Smooth muscle cell (in vitro differentiated cells): ENCODE measurements around the gene RAB5IF. TPM values are rescaled to one million over a fixed set of nuclear protein-coding genes. Genes with fewer than 3 reads are reported as not detected.

ENCODE experiments used
- DNase-seq: peaks from one replicate; lab custom pipeline; 2025; ENCODE audit not compliant: unreplicated experiment; lab: John Stamatoyannopoulos, UW
- H2AFZ ChIP-seq: fragments of 200-600 bp; sonication (generic); 2 replicates; pipeline ENCODE4 v1.6.0; 2016; ENCODE audit warnings: antibody characterized with exemption, low read depth, mild to moderate bottlenecking
- H3F3A ChIP-seq: fragments of 200-600 bp; sonication (generic); 2 replicates; pipeline ENCODE4 v1.6.0; 2017; ENCODE audit warnings: antibody characterized with exemption, low read depth
- H3K27ac ChIP-seq: fragments of 200-600 bp; sonication (generic); 2 replicates; pipeline ENCODE4 v1.5.1; 2016; ENCODE audit warnings: low read depth, mild to moderate bottlenecking
- H3K27me3 ChIP-seq: fragments of 200-600 bp; sonication (generic); 2 replicates; pipeline ENCODE4 v1.6.1; 2016; ENCODE audit warnings: low read depth, mild to moderate bottlenecking
- H3K36me3 ChIP-seq: fragments of 200-600 bp; sonication (generic); 2 replicates; pipeline ENCODE4 v1.5.1; 2016; ENCODE audit warnings: low read depth
- H3K4me1 ChIP-seq: fragments of 200-600 bp; sonication (generic); 2 replicates; pipeline ENCODE4 v1.5.1; 2016; ENCODE audit warnings: low read depth
- H3K4me2 ChIP-seq: fragments of 200-600 bp; sonication (generic); 2 replicates; pipeline ENCODE4 v1.6.0; 2016; ENCODE audit warnings: mild to moderate bottlenecking
- H3K4me3 ChIP-seq: fragments of 200-600 bp; sonication (generic); 2 replicates; pipeline ENCODE4 v1.5.1; 2016; ENCODE audit warnings: mild to moderate bottlenecking
- H3K79me2 ChIP-seq: fragments of 200-600 bp; sonication (generic); 2 replicates; pipeline ENCODE4 v1.6.0; 2016; ENCODE audit warnings: low read depth, mild to moderate bottlenecking
- H3K9ac ChIP-seq: fragments of 200-600 bp; sonication (generic); 2 replicates; pipeline ENCODE4 v1.6.0; 2016; ENCODE audit warnings: low read depth
- H3K9me3 ChIP-seq: fragments of 200-600 bp; sonication (generic); replicated peaks from 2 replicates; pipeline ENCODE4 v1.5.1; 2016; ENCODE audit warnings: low read depth
- H4K20me1 ChIP-seq: fragments of 200-600 bp; sonication (generic); 2 replicates; pipeline ENCODE4 v1.6.0; 2016; ENCODE audit warnings: low read depth
- WGBS: methylation state at CpG from one replicate; pipeline ENCODE4 v1.1.7; 2016; ENCODE audit warnings: low lambda C conversion rate; 5-methylcytosine and 5-hydroxymethylcytosine counted together
- polyA plus RNA-seq: library from polyadenylated mRNA; unstranded; fragments of >200 nt; fragmentation: Nextera tagmentation; extraction: Ambion mirVana; gene quantifications from 2 replicates; pipeline ENCODE4 v1.2.1, GENCODE V29; 2016
- total RNA-seq: library from RNA; depleted of rRNA; stranded (reverse); fragments of >200 nt; gene quantifications from 2 replicates; pipeline ENCODE4 v1.2.3, GENCODE V29; 2014
- TF ChIP-seq, protein P1 (sequence below): fragments of 200-600 bp; sonication (generic); IDR thresholded peaks from 2 replicates; pipeline ENCODE4 v1.5.1; 2017; ENCODE audit warnings: borderline replicate concordance, mild to moderate bottlenecking, antibody characterized with exemption; ENCODE audit not compliant: insufficient read depth, poor library complexity, severe bottlenecking

The RAB5IF gene
- total and polyA plus RNA-seq, 2 experiments from 2014 or later, result 66.8 to 108 TPM

DNA sequence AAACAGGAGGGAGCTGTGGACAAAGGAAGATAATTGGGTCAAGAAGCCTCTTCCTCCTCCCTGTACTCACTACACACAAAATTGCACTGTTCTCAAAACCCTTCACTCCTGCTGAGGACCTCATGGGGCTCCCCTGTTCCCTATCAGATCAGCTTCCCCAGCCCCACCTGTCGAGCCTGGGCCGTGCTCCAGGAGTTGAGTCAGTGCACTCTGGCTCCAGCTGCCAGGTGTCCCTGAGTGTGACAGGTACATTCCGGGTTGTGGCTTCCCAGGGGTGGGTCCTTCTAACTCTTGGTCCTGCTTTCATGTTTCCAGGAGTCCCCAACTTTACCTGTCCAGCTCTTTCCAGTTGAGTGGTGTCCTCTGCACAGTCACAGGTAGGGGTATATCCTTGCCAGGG, 8.4 kb downstream of the RAB5IF start:
- Histone ChIP-seq H3F3A (no peaks in the 10 kb centered on the region), H3K27me3 (no peaks in the 10 kb centered on the region), H2AFZ (no peak overlapping the region), H3K4me1 (no peaks in the 10 kb centered on the region), H3K9me3 (no peaks in the 10 kb centered on the region), H4K20me1 (peaks cover 6% of the 10 kb centered on the region), H3K79me2 (no peaks in the 10 kb centered on the region), H3K36me3 (peaks cover 4% of the 10 kb centered on the region), H3K4me2 (no peak overlapping the region), H3K9ac (no peak overlapping the region), H3K4me3 (no peak overlapping the region), H3K27ac (no peak overlapping the region)
- DNase-seq, result no peak
- TF ChIP-seq, protein P1, sequence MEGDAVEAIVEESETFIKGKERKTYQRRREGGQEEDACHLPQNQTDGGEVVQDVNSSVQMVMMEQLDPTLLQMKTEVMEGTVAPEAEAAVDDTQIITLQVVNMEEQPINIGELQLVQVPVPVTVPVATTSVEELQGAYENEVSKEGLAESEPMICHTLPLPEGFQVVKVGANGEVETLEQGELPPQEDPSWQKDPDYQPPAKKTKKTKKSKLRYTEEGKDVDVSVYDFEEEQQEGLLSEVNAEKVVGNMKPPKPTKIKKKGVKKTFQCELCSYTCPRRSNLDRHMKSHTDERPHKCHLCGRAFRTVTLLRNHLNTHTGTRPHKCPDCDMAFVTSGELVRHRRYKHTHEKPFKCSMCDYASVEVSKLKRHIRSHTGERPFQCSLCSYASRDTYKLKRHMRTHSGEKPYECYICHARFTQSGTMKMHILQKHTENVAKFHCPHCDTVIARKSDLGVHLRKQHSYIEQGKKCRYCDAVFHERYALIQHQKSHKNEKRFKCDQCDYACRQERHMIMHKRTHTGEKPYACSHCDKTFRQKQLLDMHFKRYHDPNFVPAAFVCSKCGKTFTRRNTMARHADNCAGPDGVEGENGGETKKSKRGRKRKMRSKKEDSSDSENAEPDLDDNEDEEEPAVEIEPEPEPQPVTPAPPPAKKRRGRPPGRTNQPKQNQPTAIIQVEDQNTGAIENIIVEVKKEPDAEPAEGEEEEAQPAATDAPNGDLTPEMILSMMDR, result no peak
- 98% methylated on average over 3 of the region's 3 CpGs for WGBS

DNA sequence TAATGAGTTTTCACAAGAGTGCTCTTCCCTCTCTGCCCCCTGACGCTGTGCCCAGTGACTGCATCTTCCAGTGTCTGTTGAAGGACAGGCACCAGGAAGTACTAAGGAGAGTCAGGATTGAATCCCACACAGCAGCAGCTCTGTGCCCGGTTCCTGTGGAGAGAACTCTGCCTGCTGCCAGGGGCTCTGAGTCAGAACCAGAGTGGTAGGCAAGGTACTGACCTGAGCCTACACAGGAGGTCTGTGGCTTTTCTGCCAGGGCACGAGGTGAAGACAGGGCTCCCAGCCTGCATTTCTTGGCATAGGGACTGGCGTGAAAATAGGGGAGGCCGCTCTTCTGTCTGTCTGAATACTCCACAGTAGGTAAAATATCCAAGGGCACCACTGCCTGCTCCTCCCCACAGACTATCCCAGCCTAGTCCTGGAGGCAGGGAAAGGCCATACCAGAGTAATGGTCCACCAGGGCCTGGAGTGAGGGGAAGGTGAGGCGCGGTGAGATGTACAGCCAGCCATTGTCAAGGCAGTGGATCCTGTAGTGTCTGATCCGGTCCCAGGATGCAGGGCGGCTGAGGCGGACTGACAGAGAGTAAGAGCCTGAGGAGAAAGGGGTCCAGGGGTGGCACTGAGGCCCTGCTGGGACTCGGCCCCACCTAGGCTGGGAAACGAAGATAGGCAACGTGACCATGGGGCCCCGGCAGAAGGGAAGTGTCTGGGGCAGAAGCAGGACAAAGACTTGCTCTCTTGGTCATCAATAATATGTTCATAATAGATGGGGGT, 9.4 kb downstream of the RAB5IF start:
- H4K20me1 ChIP-seq, result peaks cover 6% of the 10 kb centered on the region
- H3K27ac ChIP-seq, result no peak overlapping the region
- H3K9me3 ChIP-seq, result no peaks in the 10 kb centered on the region
- H3F3A ChIP-seq, result no peaks in the 10 kb centered on the region
- TF ChIP-seq, protein P1, result no peak
- no peak for DNase-seq
- H3K9ac ChIP-seq, result no peak overlapping the region
- H3K4me2 ChIP-seq, result no peak overlapping the region
- H2AFZ ChIP-seq, result no peak overlapping the region
- H3K36me3 ChIP-seq, result peaks cover 4% of the 10 kb centered on the region
- no peaks in the 10 kb centered on the region for H3K79me2 ChIP-seq
- H3K4me1 ChIP-seq, result no peaks in the 10 kb centered on the region
- no peaks in the 10 kb centered on the region for H3K27me3 ChIP-seq
- no peak overlapping the region for H3K4me3 ChIP-seq
- 96% methylated on average over 14 of the region's 14 CpGs for WGBS

DNA sequence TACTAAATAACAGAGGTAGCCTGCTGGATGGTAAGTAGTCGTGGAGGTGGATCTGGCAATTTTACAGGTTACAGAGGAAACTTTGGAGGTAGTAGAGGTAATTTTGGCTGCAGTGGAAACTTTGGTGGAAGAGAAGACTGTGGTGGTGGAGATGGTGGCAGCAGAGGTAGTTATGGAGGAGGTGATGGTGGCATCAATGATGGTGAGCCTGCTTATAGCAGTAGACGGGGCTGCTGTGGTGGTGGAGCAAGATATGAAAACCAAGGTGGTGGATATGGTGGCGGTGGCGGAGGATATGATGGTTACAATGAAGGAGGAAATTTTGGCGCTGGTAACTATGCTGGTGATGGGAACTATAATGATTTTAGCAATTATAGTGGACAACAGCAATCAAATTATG, 15.3 kb downstream of the RAB5IF start:
- TF ChIP-seq, protein P1, result no peak
- Histone ChIP-seq H2AFZ (no peak overlapping the region), H3K27me3 (no peaks in the 10 kb centered on the region), H3K79me2 (no peaks in the 10 kb centered on the region), H3K36me3 (no peaks in the 10 kb centered on the region), H3K9ac (no peak overlapping the region), H3K27ac (no peak overlapping the region), H3K4me2 (no peak overlapping the region), H3K9me3 (no peaks in the 10 kb centered on the region), H4K20me1 (no peaks in the 10 kb centered on the region), H3K4me3 (no peak overlapping the region), H3K4me1 (no peaks in the 10 kb centered on the region), H3F3A (no peaks in the 10 kb centered on the region)
- 97% methylated on average over 5 of the region's 5 CpGs for WGBS
- DNase-seq, result no peak

DNA sequence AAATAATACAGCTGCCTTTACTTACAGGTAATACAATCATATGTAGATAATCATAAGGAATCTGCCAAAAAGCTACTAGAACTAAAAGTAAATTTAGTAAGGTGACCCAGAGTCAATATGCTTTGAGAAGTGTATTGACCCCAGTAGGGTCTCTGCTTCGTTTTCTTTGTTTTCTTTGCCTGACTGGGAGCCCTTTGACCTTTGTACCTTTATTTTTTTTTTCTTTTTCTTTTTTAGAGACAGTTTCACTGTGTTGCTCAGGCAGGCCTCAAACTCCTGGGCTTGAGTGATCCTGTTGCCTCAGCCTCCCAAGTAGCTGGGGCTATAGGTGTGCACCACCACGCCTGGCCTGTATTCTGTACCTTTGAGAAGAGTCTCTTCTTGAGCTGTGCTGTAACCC, 17.9 kb downstream of the RAB5IF start:
- H3K4me3 ChIP-seq, result no peak overlapping the region
- TF ChIP-seq, protein P1, result no peak
- no peaks in the 10 kb centered on the region for H3K36me3 ChIP-seq
- H3K9ac ChIP-seq, result no peak overlapping the region
- H3K27me3 ChIP-seq, result no peaks in the 10 kb centered on the region
- H3K4me2 ChIP-seq, result no peak overlapping the region
- no peak overlapping the region for H2AFZ ChIP-seq
- DNase-seq, result no peak
- H3F3A ChIP-seq, result no peaks in the 10 kb centered on the region
- WGBS, result 97% methylated on average over 2 of the region's 2 CpGs
- no peaks in the 10 kb centered on the region for H3K79me2 ChIP-seq
- H3K27ac ChIP-seq, result no peak overlapping the region
- H3K4me1 ChIP-seq, result no peaks in the 10 kb centered on the region
- H4K20me1 ChIP-seq, result no peaks in the 10 kb centered on the region
- no peaks in the 10 kb centered on the region for H3K9me3 ChIP-seq
